Endothelial cell of umbilical vein (primary cell): ENCODE data around the gene SLC22A8. TPM values are rescaled to one million over a fixed set of nuclear protein-coding genes. Genes with fewer than 3 reads are reported as not detected.

ENCODE experiments used
- BruUV-seq: library from RNA; stranded (reverse); fragments of 400-500 nt; replicated peaks from 2 replicates; lab custom pipeline; 2021; lab: Mats Ljungman, UMichigan
- CTCF ChIA-PET: fragments of 300-600, 350-600 bp; sonication (Branson Sonifier 250); formaldehyde crosslinking; loops from one replicate; lab custom pipeline; 2021; ENCODE audit warnings: antibody characterized with exemption, inconsistent platforms; lab: Charles Lee
- POLR2A ChIA-PET: fragments of 300-600, 350-600 bp; sonication (Branson Sonifier 250); formaldehyde crosslinking; loops from one replicate; lab custom pipeline; 2021; ENCODE audit warnings: antibody characterized with exemption, inconsistent platforms; lab: Charles Lee
- DNase-seq: peaks from one replicate; pipeline ENCODE4 v3.0.0-alpha.2; 2011; ENCODE audit warnings: low read depth, low spot score
- FAIRE-seq: peaks from 2 replicates; lab custom pipeline; 2011; peaks lifted over from hg19 to GRCh38; lab: Jason Lieb, UNC
- H2AFZ ChIP-seq: 2 replicates; pipeline ENCODE4 v1.6.0; 2012; ENCODE audit warnings: low read depth, low read length, control low read depth, inconsistent platforms
- H3K27ac ChIP-seq: 2 replicates; pipeline ENCODE4 v1.5.1; 2011; ENCODE audit warnings: low read depth, mild to moderate bottlenecking, control low read depth, low read length, moderate library complexity; ENCODE audit not compliant: insufficient read depth
- H3K27me3 ChIP-seq, 2 experiments: 2 replicates each; pipeline versions ENCODE4 v1.6.0 to v1.6.1; 2011; ENCODE audit warnings: low read length in 2 of 2, mixed read lengths in 1 of 2; ENCODE audit not compliant: control insufficient read depth in 2 of 2, insufficient read depth in 2 of 2
- H3K36me3 ChIP-seq, 2 experiments: 2 replicates in 1 of 2; 3 replicates in 1 of 2; pipeline ENCODE4 v1.5.1; 2011; ENCODE audit warnings: low read length in 2 of 2, mild to moderate bottlenecking in 1 of 2, moderate library complexity in 1 of 2; ENCODE audit not compliant: control insufficient read depth in 2 of 2, insufficient read depth in 2 of 2; ENCODE audit errors: extremely low read depth in 1 of 2
- H3K4me1 ChIP-seq: 3 replicates; pipeline ENCODE4 v1.5.1; 2011; ENCODE audit warnings: mild to moderate bottlenecking, low read length; ENCODE audit not compliant: control insufficient read depth, insufficient read depth; ENCODE audit errors: extremely low read depth
- H3K4me2 ChIP-seq: 2 replicates; pipeline ENCODE4 v1.6.1; 2011; ENCODE audit warnings: low read length, control low read depth, mixed read lengths; ENCODE audit not compliant: insufficient read depth
- H3K4me3 ChIP-seq, 3 experiments: fragments of 200-600 bp in 1 of 3; sonication (generic), shearing (Covaris generic) in 1 of 3; replicated peaks in 1 of 3; 2 replicates each; pipeline ENCODE4 v1.5.1; 2011 to 2016; ENCODE audit warnings: control low read depth in 3 of 3, low read length in 3 of 3, mild to moderate bottlenecking in 2 of 3, inconsistent platforms in 1 of 3, low read depth in 1 of 3, moderate library complexity in 1 of 3; ENCODE audit not compliant: insufficient read depth in 1 of 3
- H3K79me2 ChIP-seq: 2 replicates; pipeline ENCODE4 v1.6.0; 2012; ENCODE audit warnings: low read length, inconsistent platforms; ENCODE audit not compliant: control insufficient read depth, insufficient read depth
- H3K9ac ChIP-seq: replicated peaks from 2 replicates; pipeline ENCODE3; 2011; ENCODE audit warnings: low read length, control low read depth; ENCODE audit not compliant: insufficient read depth; ENCODE audit errors: extremely low read depth
- H3K9me1 ChIP-seq: replicated peaks from 3 replicates; pipeline ENCODE4 v1.6.0; 2011; ENCODE audit warnings: mild to moderate bottlenecking, low read length; ENCODE audit not compliant: control insufficient read depth, insufficient read depth; ENCODE audit errors: extremely low read depth
- H3K9me3 ChIP-seq: replicated peaks from 2 replicates; pipeline ENCODE4 v1.5.1; 2012; ENCODE audit warnings: low read length, inconsistent platforms; ENCODE audit not compliant: control insufficient read depth, insufficient read depth
- H4K20me1 ChIP-seq: replicated peaks from 2 replicates; pipeline ENCODE3; 2011; ENCODE audit warnings: mild to moderate bottlenecking, low read length; ENCODE audit not compliant: control insufficient read depth, insufficient read depth; ENCODE audit errors: extremely low read depth
- EZH2 ChIP-seq: IDR thresholded peaks from 2 replicates; pipeline ENCODE4 v1.6.1; 2012; ENCODE audit warnings: borderline replicate concordance, low read depth, mild to moderate bottlenecking, moderate library complexity, low read length, inconsistent platforms; ENCODE audit not compliant: severe bottlenecking
- FOS ChIP-seq: IDR thresholded peaks from 2 replicates; pipeline ENCODE4 v1.6.1; 2011; ENCODE audit warnings: mild to moderate bottlenecking, low read length, moderate library complexity, borderline replicate concordance; ENCODE audit not compliant: insufficient read depth
- GATA2 ChIP-seq: IDR thresholded peaks from 2 replicates; pipeline ENCODE4 v1.7.0; 2011; ENCODE audit warnings: low read depth, mild to moderate bottlenecking, moderate library complexity, mixed read lengths, low read length; ENCODE audit not compliant: insufficient read length, insufficient read depth
- JUN ChIP-seq: IDR thresholded peaks from 2 replicates; pipeline ENCODE4 v1.6.1; 2011; ENCODE audit warnings: borderline replicate concordance, low read depth; ENCODE audit not compliant: insufficient read length, insufficient read depth
- MYC ChIP-seq: IDR thresholded peaks from one replicate; pipeline ENCODE4 v1.6.1; 2011; ENCODE audit warnings: mild to moderate bottlenecking, low read depth, low read length
- POLR2A ChIP-seq: IDR thresholded peaks from 2 replicates; pipeline ENCODE4 v1.6.1; 2012; ENCODE audit warnings: low read depth, mild to moderate bottlenecking, control low read depth, low read length
- POLR2AphosphoS5 ChIP-seq: IDR thresholded peaks from 2 replicates; pipeline ENCODE4 v1.6.1; 2012; ENCODE audit warnings: low read depth, mild to moderate bottlenecking, control low read depth, low read length, moderate library complexity; ENCODE audit not compliant: insufficient read depth
- dilution Hi-C: fragments of 300-500 bp; cut with MboI; formaldehyde crosslinking; loops from one replicate; pipeline ENCODE4 v1.15.0; 2019; ENCODE audit warnings: low sequenced_read_pairs; ENCODE audit not compliant: extremely low pct_ligation_motif_present
- intact Hi-C: fragments of 100-400 bp; cut with micrococcal nuclease; formaldehyde crosslinking; loops from one replicate; pipeline ENCODE4 v1.10.0; 2022
- polyA plus RNA-seq, 4 experiments: library from polyadenylated mRNA; depleted of rRNA in 3 of 4; stranded (reverse) in 3 of 4; unstranded in 1 of 4; fragments of >200 nt; gene quantifications; 2 replicates each; pipeline versions ENCODE4 v1.2.1 to v1.2.3, GENCODE V29; 2011 to 2012; ENCODE audit warnings: missing spikeins in 1 of 4
- total RNA-seq: library from RNA; stranded (reverse); gene quantifications from 2 replicates; pipeline ENCODE4 v1.2.3, GENCODE V29; 2021
- TF ChIP-seq, protein P1 (sequence below), 2 donors: IDR thresholded peaks; 1 replicate in 1 of 2; 2 replicates in 1 of 2; pipeline ENCODE4 v1.5.1; 2011; ENCODE audit warnings: low read length in 2 of 2, mild to moderate bottlenecking in 2 of 2, moderate library complexity in 2 of 2, control low read depth in 1 of 2, inconsistent platforms in 1 of 2, low read depth in 1 of 2; ENCODE audit not compliant: insufficient read depth in 1 of 2; ENCODE audit errors: extremely low read depth in 1 of 2
- TF ChIP-seq, protein P2 (sequence below): IDR thresholded peaks from 2 replicates; pipeline ENCODE4 v1.6.1; 2011; ENCODE audit not compliant: insufficient read depth, insufficient read length

SLC22A8 gene
- total and polyA plus RNA-seq, 2 donors (not counting 3 experiments of a cell fraction or from before 2014, with no cell fraction given): not detected

DNA sequence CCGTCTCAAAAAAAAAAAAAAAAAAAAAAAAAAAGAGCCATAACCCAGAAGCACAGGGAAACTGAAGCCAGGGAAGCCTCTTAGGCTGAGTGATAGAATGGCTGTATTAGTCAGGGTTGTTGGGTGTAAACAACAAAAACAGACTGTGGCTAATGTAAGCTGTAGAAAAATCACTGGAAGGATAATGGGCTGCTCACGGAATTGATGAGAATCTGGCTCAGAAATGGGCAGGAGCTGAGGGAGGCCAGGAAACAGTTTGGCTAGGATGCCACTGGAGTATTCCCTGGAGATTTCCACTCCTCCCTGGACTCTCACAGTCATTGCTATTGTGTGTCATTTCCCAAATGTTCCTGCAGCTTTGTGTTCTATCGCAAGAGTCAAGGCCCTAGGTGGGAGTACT lies 53.2 kb downstream of the SLC22A8 start:
- Histone ChIP-seq H3K9me1 (no peaks in the 10 kb centered on the region), H3K4me1 (no peaks in the 10 kb centered on the region), H3K27me3 (peaks cover 0 to 5% of the 10 kb centered on the region in 2 experiments), H3K9me3 (no peaks in the 10 kb centered on the region), H3K79me2 (no peaks in the 10 kb centered on the region), H3K36me3 (no peaks in the 10 kb centered on the region), H3K4me2 (no peak overlapping the region), H3K27ac (no peak overlapping the region), H2AFZ (no peak overlapping the region), H4K20me1 (no peaks in the 10 kb centered on the region), H3K4me3 (no peak overlapping the region), H3K9ac (no peak overlapping the region)
- intact Hi-C loops: no loop called here
- POLR2A ChIA-PET: no interaction called here
- dilution Hi-C loops: no loop called here
- no TSS peak for BruUV-seq
- CTCF ChIA-PET: interaction anchor here (0.7 to 1.1 kb wide), 2 partner anchors 16 to 56 kb away, joined by 3 to 5 read pairs; no protein-coding TSS in a partner anchor
- TF ChIP-seq, protein P1, sequence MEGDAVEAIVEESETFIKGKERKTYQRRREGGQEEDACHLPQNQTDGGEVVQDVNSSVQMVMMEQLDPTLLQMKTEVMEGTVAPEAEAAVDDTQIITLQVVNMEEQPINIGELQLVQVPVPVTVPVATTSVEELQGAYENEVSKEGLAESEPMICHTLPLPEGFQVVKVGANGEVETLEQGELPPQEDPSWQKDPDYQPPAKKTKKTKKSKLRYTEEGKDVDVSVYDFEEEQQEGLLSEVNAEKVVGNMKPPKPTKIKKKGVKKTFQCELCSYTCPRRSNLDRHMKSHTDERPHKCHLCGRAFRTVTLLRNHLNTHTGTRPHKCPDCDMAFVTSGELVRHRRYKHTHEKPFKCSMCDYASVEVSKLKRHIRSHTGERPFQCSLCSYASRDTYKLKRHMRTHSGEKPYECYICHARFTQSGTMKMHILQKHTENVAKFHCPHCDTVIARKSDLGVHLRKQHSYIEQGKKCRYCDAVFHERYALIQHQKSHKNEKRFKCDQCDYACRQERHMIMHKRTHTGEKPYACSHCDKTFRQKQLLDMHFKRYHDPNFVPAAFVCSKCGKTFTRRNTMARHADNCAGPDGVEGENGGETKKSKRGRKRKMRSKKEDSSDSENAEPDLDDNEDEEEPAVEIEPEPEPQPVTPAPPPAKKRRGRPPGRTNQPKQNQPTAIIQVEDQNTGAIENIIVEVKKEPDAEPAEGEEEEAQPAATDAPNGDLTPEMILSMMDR (IDR thresholded peaks at IDR 0.05; ENCODE audit: extremely low read depth in 1 of 2, insufficient read depth in 1 of 2, low read depth in 1 of 2, low read length in 2 of 2): no peak
- TF ChIP-seq FOS (no peak), JUN (no peak), POLR2A (no peak), GATA2 (no peak), POLR2AphosphoS5 (no peak), EZH2 (no peak), MYC (no peak)
- TF ChIP-seq, protein P2, sequence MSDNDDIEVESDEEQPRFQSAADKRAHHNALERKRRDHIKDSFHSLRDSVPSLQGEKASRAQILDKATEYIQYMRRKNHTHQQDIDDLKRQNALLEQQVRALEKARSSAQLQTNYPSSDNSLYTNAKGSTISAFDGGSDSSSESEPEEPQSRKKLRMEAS: no peak
- DNase-seq: no peak
- no peak for FAIRE-seq
